Measurements from ENCODE around the gene HENMT1.

Gene HENMT1

DNA sequence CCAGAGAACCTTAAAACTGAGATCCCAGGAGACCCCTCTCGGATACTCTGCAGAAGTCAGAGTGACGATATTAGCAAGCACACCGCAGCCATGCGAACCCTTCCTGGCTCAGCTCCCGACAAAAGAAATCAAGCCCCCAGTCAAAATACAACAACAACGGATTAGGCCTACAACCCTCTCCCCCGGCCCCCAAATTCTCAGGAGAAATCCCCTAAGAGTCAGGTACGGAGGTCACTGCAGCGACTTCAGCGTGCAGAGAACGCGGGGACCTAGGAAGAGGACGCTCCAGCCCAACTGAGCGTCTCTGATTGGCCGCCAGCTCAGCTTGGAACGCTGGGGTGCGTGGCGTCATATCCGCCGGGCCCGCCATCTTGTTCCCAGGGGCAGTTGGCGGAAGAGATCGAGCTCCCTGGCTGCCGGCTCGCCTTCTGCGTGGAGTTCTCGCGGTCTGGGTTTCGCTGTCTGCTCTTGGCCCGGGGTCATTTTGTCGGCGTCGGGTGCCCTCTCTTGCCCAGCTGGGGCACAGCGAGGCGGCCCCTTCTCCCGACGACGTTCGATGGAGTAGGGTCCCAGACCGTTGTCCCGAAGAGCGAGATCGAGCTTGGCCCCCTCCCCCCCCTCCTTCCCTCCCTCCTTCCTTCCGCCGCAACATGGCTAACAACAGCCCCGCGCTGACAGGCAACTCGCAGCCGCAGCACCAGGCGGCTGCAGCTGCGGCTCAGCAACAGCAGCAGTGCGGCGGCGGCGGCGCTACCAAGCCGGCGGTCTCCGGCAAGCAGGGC is 31.2 kb upstream of the HENMT1 start, which contains the start of gene PRPF38B (continued):
- no peak for TF ChIP-seq ZNF266 (tag by site-specific recombination; IDR thresholded peaks at IDR 0.05; ENCODE audit: low read depth)
- peak; percentile 96 for TF ChIP-seq ZFP37 (tag by site-specific recombination; IDR thresholded peaks at IDR 0.05)
- peak; percentile 63; the same call in 1 of the 2 replicates for TF ChIP-seq ZEB2 (tag by site-specific recombination; IDR thresholded peaks at IDR 0.05)
- no peak for TF ChIP-seq BCL11A (tag by site-specific recombination; IDR thresholded peaks at IDR 0.05; ENCODE audit: low read depth)
- peak; percentile 37; the same call in 1 of the 2 replicates for TF ChIP-seq ZNF394 (tag by site-specific recombination; IDR thresholded peaks at IDR 0.05; ENCODE audit: borderline replicate concordance)
- TF ChIP-seq ZNF404 (tag by site-specific recombination; IDR thresholded peaks at IDR 0.05), result no peak
- TF ChIP-seq ZNF398 (tag by site-specific recombination; IDR thresholded peaks at IDR 0.05), result no peak
- peak; percentile 78 for TF ChIP-seq KLF17 (tag by site-specific recombination; IDR thresholded peaks at IDR 0.05)
- TF ChIP-seq ZNF174 (tag by site-specific recombination; IDR thresholded peaks at IDR 0.05), result no peak
- TF ChIP-seq, protein P1, sequence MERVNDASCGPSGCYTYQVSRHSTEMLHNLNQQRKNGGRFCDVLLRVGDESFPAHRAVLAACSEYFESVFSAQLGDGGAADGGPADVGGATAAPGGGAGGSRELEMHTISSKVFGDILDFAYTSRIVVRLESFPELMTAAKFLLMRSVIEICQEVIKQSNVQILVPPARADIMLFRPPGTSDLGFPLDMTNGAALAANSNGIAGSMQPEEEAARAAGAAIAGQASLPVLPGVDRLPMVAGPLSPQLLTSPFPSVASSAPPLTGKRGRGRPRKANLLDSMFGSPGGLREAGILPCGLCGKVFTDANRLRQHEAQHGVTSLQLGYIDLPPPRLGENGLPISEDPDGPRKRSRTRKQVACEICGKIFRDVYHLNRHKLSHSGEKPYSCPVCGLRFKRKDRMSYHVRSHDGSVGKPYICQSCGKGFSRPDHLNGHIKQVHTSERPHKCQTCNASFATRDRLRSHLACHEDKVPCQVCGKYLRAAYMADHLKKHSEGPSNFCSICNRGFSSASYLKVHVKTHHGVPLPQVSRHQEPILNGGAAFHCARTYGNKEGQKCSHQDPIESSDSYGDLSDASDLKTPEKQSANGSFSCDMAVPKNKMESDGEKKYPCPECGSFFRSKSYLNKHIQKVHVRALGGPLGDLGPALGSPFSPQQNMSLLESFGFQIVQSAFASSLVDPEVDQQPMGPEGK (tag by site-specific recombination; IDR thresholded peaks at IDR 0.05), result peak; percentile 95
- peak; percentile 66; the same call in 1 of the 2 replicates for TF ChIP-seq ZNF600 (tag by site-specific recombination; IDR thresholded peaks at IDR 0.05)
- TF ChIP-seq SP2 (tag by site-specific recombination; IDR thresholded peaks at IDR 0.05), result peak; percentile 85
- TF ChIP-seq ZNF830 (tag by site-specific recombination; IDR thresholded peaks at IDR 0.05; ENCODE audit: low read depth), result no peak
- TF ChIP-seq REPIN1 (tag by site-specific recombination; IDR thresholded peaks at IDR 0.05; ENCODE audit: low read depth), result 0 out of 2 replicates have a peak, but pooled peaks have one; percentile 33
- TF ChIP-seq ZNF837 (tag by site-specific recombination; IDR thresholded peaks at IDR 0.05), result no peak
- no peak for TF ChIP-seq TRIM28 (IDR thresholded peaks at IDR 0.05; ENCODE audit: borderline replicate concordance, low read length)
- TF ChIP-seq ZBTB17 (tag by site-specific recombination; IDR thresholded peaks at IDR 0.05), result peak; percentile 92
- TF ChIP-seq, protein P2, sequence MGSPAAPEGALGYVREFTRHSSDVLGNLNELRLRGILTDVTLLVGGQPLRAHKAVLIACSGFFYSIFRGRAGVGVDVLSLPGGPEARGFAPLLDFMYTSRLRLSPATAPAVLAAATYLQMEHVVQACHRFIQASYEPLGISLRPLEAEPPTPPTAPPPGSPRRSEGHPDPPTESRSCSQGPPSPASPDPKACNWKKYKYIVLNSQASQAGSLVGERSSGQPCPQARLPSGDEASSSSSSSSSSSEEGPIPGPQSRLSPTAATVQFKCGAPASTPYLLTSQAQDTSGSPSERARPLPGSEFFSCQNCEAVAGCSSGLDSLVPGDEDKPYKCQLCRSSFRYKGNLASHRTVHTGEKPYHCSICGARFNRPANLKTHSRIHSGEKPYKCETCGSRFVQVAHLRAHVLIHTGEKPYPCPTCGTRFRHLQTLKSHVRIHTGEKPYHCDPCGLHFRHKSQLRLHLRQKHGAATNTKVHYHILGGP (tag by site-specific recombination; IDR thresholded peaks at IDR 0.05), result no peak
- TF ChIP-seq YY1 (tag by site-specific recombination; IDR thresholded peaks at IDR 0.05), result peak; percentile 77
- peak; percentile 97 for TF ChIP-seq ZNF366 (tag by site-specific recombination; conservative IDR thresholded peaks at IDR 0.05)
- peak; percentile 61 for TF ChIP-seq ZNF692 (tag by site-specific recombination; IDR thresholded peaks at IDR 0.05)
- TF ChIP-seq ZNF677 (tag by site-specific recombination; IDR thresholded peaks at IDR 0.05), result no peak
- TF ChIP-seq MYNN (tag by site-specific recombination; IDR thresholded peaks at IDR 0.05; ENCODE audit: borderline replicate concordance), result no peak
- TF ChIP-seq MZF1 (tag by site-specific recombination; IDR thresholded peaks at IDR 0.05; ENCODE audit: borderline replicate concordance), result peak; percentile 65; the same call in 1 of the 2 replicates
- TF ChIP-seq, protein P3, sequence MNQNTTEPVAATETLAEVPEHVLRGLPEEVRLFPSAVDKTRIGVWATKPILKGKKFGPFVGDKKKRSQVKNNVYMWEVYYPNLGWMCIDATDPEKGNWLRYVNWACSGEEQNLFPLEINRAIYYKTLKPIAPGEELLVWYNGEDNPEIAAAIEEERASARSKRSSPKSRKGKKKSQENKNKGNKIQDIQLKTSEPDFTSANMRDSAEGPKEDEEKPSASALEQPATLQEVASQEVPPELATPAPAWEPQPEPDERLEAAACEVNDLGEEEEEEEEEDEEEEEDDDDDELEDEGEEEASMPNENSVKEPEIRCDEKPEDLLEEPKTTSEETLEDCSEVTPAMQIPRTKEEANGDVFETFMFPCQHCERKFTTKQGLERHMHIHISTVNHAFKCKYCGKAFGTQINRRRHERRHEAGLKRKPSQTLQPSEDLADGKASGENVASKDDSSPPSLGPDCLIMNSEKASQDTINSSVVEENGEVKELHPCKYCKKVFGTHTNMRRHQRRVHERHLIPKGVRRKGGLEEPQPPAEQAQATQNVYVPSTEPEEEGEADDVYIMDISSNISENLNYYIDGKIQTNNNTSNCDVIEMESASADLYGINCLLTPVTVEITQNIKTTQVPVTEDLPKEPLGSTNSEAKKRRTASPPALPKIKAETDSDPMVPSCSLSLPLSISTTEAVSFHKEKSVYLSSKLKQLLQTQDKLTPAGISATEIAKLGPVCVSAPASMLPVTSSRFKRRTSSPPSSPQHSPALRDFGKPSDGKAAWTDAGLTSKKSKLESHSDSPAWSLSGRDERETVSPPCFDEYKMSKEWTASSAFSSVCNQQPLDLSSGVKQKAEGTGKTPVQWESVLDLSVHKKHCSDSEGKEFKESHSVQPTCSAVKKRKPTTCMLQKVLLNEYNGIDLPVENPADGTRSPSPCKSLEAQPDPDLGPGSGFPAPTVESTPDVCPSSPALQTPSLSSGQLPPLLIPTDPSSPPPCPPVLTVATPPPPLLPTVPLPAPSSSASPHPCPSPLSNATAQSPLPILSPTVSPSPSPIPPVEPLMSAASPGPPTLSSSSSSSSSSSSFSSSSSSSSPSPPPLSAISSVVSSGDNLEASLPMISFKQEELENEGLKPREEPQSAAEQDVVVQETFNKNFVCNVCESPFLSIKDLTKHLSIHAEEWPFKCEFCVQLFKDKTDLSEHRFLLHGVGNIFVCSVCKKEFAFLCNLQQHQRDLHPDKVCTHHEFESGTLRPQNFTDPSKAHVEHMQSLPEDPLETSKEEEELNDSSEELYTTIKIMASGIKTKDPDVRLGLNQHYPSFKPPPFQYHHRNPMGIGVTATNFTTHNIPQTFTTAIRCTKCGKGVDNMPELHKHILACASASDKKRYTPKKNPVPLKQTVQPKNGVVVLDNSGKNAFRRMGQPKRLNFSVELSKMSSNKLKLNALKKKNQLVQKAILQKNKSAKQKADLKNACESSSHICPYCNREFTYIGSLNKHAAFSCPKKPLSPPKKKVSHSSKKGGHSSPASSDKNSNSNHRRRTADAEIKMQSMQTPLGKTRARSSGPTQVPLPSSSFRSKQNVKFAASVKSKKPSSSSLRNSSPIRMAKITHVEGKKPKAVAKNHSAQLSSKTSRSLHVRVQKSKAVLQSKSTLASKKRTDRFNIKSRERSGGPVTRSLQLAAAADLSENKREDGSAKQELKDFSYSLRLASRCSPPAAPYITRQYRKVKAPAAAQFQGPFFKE (tag by site-specific recombination; IDR thresholded peaks at IDR 0.05; ENCODE audit: borderline replicate concordance), result no peak
- TF ChIP-seq ZNF335 (tag by site-specific recombination; conservative IDR thresholded peaks at IDR 0.05), result peak; percentile 91

All from HEK293 (cell line).